Lung (tissue), 12 donors: Measurements from ENCODE around the gene LMX1A. TPM values are rescaled to one million over a fixed set of nuclear protein-coding genes. Genes with fewer than 3 reads are reported as not detected.

Source experiments
- ATAC-seq: fragments of 200-7000 bp; cut with Tn5 transposase; one replicate; pipeline ENCODE4 v1.9.1; 2020; ENCODE audit warnings: moderate number of reproducible peaks; ENCODE audit not compliant: insufficient read depth, low FRiP score
- DNase-seq, 3 donors: peaks; one replicate each; pipeline ENCODE4 v3.0.0-alpha.2; 2013 to 2017
- H3K27ac ChIP-seq, 2 donors: one replicate each; pipeline ENCODE4 v1.5.1; 2013; ENCODE audit warnings: mild to moderate bottlenecking in 2 of 2, moderate library complexity in 2 of 2, control low read depth in 1 of 2, inconsistent platforms in 1 of 2, low read depth in 1 of 2, low read length in 1 of 2
- H3K27me3 ChIP-seq, 3 donors: one replicate each; pipeline ENCODE4 v1.5.1; 2013; ENCODE audit warnings: low read length in 2 of 3; ENCODE audit not compliant: control insufficient read depth in 3 of 3, insufficient read depth in 3 of 3
- H3K36me3 ChIP-seq, 4 donors: one replicate each; pipeline ENCODE4 v1.5.1; 2013; ENCODE audit warnings: low read length in 4 of 4, mild to moderate bottlenecking in 1 of 4, moderate library complexity in 1 of 4; ENCODE audit not compliant: control insufficient read depth in 4 of 4, insufficient read depth in 4 of 4
- H3K4me1 ChIP-seq, 5 donors: one replicate each; pipeline ENCODE4 v1.5.1; 2013; ENCODE audit warnings: low read length in 5 of 5, mild to moderate bottlenecking in 2 of 5, moderate library complexity in 1 of 5; ENCODE audit not compliant: control insufficient read depth in 5 of 5, insufficient read depth in 5 of 5
- H3K4me3 ChIP-seq: one replicate; pipeline ENCODE4 v1.5.1; 2013; ENCODE audit warnings: mild to moderate bottlenecking, control low read depth, moderate library complexity
- H3K9ac ChIP-seq, 2 donors: one replicate each; pipeline ENCODE4 v1.5.1; 2013; ENCODE audit warnings: low read length in 2 of 2, control low read depth in 1 of 2; ENCODE audit not compliant: insufficient read depth in 1 of 2
- H3K9me3 ChIP-seq, 4 donors: one replicate each; pipeline ENCODE4 v1.5.1; 2013; ENCODE audit warnings: low read length in 3 of 4, mild to moderate bottlenecking in 1 of 4, moderate library complexity in 1 of 4; ENCODE audit not compliant: control insufficient read depth in 4 of 4, insufficient read depth in 3 of 4
- WGBS, 2 donors: extraction: QIAGEN DNeasy Blood & Tissue Kit; methylation state at CpG; one replicate each; pipeline ENCODE4 v1.1.7; 2013; 5-methylcytosine and 5-hydroxymethylcytosine counted together
- polyA plus RNA-seq, 2 donors: library from polyadenylated mRNA; stranded (reverse); fragments of 200-250 nt; gene quantifications; one replicate each; pipeline ENCODE4 v1.2.1, GENCODE V29; 2013
- total RNA-seq, 2 donors: library from RNA; depleted of rRNA in 1 of 2; stranded (reverse); fragments of >200 nt in 1 of 2; gene quantifications; one replicate each; pipeline ENCODE4 v1.2.1, GENCODE V29; 2014 to 2021
- TF ChIP-seq, protein P1 (sequence below): IDR thresholded peaks from 2 replicates; pipeline ENCODE4 v1.5.1; 2012; ENCODE audit warnings: mild to moderate bottlenecking; ENCODE audit errors: control extremely low read depth, extremely low read depth
- donor health status: control.
- donor health status: control.
- donor health status: Bipolar disorder and iron deficiency.
- donor health status: healthy.
- donor health status: DM: yes; HTN: yes; CAD: no.

Gene LMX1A
- total and polyA plus RNA-seq, 4 donors, result 0.03 TPM; not detected in 3

- Histone ChIP-seq H3K27me3 (peaks cover 0 to 5% (median 0%) of the 10 kb centered on the region in 3 donors), H3K4me1 (peaks cover 0 to 10% (median 0%) of the 10 kb centered on the region in 5 donors), H3K9ac (no peak overlapping the region), H3K9me3 (peaks cover 0 to 2% (median 0%) of the 10 kb centered on the region in 4 donors), H3K36me3 (no peaks in the 10 kb centered on the region), H3K4me3 (no peak overlapping the region), H3K27ac (no peak overlapping the region)
- no peak for DNase-seq
- WGBS, 2 donors, result 47 to 50% methylated on average over 9 of the region's 9 CpGs
- no peak for ATAC-seq
- TF ChIP-seq, protein P1, sequence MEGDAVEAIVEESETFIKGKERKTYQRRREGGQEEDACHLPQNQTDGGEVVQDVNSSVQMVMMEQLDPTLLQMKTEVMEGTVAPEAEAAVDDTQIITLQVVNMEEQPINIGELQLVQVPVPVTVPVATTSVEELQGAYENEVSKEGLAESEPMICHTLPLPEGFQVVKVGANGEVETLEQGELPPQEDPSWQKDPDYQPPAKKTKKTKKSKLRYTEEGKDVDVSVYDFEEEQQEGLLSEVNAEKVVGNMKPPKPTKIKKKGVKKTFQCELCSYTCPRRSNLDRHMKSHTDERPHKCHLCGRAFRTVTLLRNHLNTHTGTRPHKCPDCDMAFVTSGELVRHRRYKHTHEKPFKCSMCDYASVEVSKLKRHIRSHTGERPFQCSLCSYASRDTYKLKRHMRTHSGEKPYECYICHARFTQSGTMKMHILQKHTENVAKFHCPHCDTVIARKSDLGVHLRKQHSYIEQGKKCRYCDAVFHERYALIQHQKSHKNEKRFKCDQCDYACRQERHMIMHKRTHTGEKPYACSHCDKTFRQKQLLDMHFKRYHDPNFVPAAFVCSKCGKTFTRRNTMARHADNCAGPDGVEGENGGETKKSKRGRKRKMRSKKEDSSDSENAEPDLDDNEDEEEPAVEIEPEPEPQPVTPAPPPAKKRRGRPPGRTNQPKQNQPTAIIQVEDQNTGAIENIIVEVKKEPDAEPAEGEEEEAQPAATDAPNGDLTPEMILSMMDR, result no peak
These were observed 76.6 kb downstream of the LMX1A start for GRCh38 chr1:165279882-165280281.

DNA sequence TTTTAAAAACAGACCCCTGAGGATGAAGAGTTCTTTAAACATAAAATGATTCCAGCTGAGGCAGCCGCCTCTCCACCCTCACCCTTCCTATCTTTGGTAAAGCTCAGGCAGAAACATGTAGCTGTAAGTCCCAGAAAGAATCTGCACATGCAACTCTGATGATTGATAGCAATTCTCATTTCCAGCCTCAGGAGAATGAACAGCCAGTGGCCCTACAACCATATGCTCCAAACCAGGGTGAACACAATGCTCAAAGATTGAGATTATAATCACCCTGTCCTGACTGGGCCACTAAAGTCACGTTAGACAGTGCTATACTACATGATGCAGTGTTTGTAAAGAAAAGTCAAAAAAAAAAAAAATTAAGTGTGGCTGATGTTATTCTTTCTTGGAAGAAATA lies 80.2 kb downstream of the LMX1A start:
- peaks cover 0 to 10% (median 0%) of the 10 kb centered on the region in 5 donors for H3K4me1 ChIP-seq
- H3K36me3 ChIP-seq, result no peaks in the 10 kb centered on the region
- no peaks in the 10 kb centered on the region for H3K9me3 ChIP-seq
- DNase-seq (no peak), ATAC-seq (no peak)
- H3K9ac ChIP-seq, result no peak overlapping the region
- no peak overlapping the region for H3K27ac ChIP-seq
- H3K4me3 ChIP-seq, result no peak overlapping the region
- H3K27me3 ChIP-seq, result no peaks in the 10 kb centered on the region
- WGBS, 2 donors, result 52 to 59% methylated on average over 2 of the region's 2 CpGs
- TF ChIP-seq, protein P1, result no peak

- no peaks in the 10 kb centered on the region for H3K36me3 ChIP-seq
- H3K9ac ChIP-seq, result no peak overlapping the region
- no peak overlapping the region for H3K27ac ChIP-seq
- no peak for DNase-seq
- H3K4me3 ChIP-seq, result no peak overlapping the region
- TF ChIP-seq, protein P1, result no peak
- H3K4me1 ChIP-seq, result no peaks in the 10 kb centered on the region
- ATAC-seq, result no peak
- H3K27me3 ChIP-seq, result peaks cover 0 to 2% (median 0%) of the 10 kb centered on the region in 3 donors
- 64 to 66% methylated on average over 3 of the region's 3 CpGs for WGBS, 2 donors
- peaks cover 0 to 3% (median 0%) of the 10 kb centered on the region in 4 donors for H3K9me3 ChIP-seq
These were observed 91.2 kb downstream of the LMX1A start for GRCh38 chr1:165265196-165265838.
